Measurements from ENCODE around the gene BACH2.

BACH2 gene

DNA sequence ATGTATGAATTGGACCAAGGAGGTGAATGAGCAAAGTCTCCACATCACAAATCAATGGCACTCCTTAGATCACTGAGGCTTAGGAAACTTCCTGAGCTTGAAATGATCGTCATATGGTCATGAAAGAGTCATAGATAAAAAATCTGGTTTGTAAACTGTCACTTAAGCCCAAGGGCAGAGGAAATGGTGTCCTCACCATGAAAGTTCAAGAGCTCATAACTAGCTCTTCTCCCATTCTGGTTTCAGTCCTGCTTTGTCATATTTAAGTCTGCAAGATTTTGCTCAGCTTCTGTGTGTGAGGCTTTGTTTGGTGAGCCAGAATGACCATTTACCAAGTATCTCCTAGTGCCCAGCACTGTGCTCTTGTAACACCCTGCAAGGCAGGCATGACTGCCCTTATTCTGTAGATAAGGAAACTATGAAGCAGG, 341.9 kb downstream of the BACH2 start:
- DNase-seq: no peak

GRCh38 chr6:89952686-89953085, 344.0 kb downstream of the BACH2 start:
- no peak for DNase-seq

- no peak for DNase-seq
Measured at GRCh38 chr6:89952105-89952671, 344.5 kb downstream of the BACH2 start.

- peak; percentile 15 for DNase-seq
Measured at GRCh38 chr6:89951574-89952104, 345.0 kb downstream of the BACH2 start.

- DNase-seq: no peak
Measured at GRCh38 chr6:89950879-89951391, 345.7 kb downstream of the BACH2 start.

DNA sequence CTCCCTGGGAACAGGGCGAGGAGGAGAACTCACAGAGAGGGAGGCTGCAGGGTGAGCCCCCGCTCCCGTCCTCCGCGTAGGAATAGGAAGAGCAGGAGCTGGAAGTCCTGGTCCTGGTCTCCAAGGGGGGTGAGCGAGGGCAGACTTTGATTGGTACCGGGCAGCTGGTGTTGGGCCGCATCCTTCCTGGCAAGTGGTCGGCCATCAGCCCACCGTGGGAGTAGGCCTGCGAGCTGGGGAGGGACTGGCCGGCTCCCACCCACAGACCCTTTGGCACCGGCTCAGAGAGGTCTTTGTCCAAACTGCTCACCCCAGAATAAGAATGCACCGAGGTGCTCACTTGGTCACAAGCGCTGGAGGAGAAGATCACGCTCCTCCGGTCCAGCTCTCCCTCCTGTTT, 346.2 kb downstream of the BACH2 start:
- DNase-seq: no peak

- DNase-seq: no peak
Measured at GRCh38 chr6:89948876-89949275, 347.8 kb downstream of the BACH2 start.

GRCh38 chr6:89944826-89945407, 351.7 kb downstream of the BACH2 start:
- DNase-seq: peak; percentile 7

GRCh38 chr6:89944181-89944755, 352.4 kb downstream of the BACH2 start:
- DNase-seq: no peak

GRCh38 chr6:89942601-89943000, 354.0 kb downstream of the BACH2 start:
- DNase-seq: no peak

- DNase-seq: peak; percentile 72
Measured at GRCh38 chr6:89941763-89942497, 354.7 kb downstream of the BACH2 start.

DNA sequence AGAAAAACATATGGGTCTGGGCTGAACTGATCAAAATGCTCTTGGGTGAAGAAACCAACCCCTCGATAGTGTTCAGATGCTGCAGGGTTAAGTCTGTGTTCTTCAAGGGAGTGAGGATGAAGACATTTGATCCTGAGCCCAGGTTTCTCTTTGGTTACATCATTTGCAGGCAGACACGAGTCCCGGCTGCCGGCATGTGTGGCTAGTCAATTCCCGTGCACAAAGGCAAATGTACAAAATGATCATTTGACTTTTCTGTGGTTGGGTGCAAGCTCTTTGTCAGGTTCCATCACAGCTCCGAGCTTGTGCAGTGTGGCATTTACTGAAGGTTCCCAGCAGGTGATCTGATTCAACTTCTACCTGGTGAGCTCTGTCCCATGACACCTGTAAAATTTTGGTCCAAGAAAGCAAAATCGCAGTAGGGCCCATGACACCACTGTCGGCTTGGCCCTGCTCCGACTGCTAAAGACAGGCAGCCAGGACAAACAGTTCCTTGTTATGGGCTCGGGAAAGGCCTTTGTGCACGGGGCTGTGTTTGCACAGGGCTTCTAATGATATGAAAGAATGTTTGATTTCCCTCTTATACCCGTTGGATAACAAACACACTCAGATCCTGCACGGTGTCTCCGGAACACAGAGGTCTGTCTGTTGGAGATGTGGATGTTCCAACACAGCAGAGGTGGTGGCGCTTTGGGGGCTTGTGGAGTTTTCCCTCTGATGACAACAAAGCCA, 355.4 kb downstream of the BACH2 start:
- peak; percentile 94 for DNase-seq

GRCh38 chr6:89940225-89941027, 356.2 kb downstream of the BACH2 start:
- DNase-seq: peak; percentile 80

DNA sequence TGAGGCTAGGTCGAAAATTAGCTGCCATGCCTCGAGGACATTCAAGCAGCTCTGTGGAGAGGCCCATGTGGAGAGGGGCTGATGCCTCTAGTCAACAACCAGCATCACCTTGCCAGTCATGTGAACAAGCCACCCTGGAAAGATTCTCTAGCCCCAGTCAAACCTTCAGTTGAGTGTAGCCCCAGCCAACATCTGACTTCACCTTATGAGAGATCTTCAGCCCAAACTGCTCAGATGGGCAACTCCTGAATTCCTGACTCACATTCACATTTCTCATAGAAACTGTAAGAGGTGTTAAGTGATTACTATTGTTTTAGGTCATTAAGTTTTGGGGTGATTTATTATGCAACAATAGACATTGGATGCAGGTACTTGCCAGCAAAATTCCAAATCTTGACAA, 357.5 kb downstream of the BACH2 start:
- no peak for DNase-seq

- DNase-seq: no peak
Measured at GRCh38 chr6:89938014-89938413, 358.6 kb downstream of the BACH2 start.

GRCh38 chr6:89936177-89936576, 360.5 kb downstream of the BACH2 start:
- no peak for DNase-seq

- DNase-seq: no peak
Measured at GRCh38 chr6:89934685-89935366, 361.8 kb downstream of the BACH2 start.

GRCh38 chr6:89932245-89932802, 364.3 kb downstream of the BACH2 start:
- no peak for DNase-seq

DNA sequence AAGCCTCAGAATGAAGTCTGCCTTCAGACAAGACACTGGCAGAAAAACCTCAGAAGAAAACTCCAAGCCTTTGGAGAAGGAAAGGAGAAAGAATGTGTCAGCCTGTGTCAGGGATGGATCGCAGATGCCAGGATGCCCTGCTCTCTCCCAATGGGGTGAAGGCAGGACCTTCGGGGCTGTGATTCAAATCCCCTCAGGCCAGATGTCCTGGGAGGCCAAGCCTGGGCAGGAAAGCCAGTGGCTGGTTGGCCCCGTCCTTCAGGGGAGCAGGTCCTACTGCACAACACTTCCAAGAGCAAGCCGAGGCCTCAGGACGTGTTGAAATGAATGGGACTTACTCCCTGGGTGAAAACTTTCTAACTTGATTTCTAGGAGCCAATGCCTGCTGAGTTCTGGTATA, 365.9 kb downstream of the BACH2 start:
- no peak for DNase-seq

- no peak for DNase-seq
Measured at GRCh38 chr6:89928604-89929003, 368.0 kb downstream of the BACH2 start.
